K562 (cell line): ENCODE results near the gene NUP133. TPM values are rescaled to one million over a fixed set of nuclear protein-coding genes. Genes with fewer than 3 reads are reported as not detected.

Experiments
- ARHGAP35 ChIP-seq: fragments of 450-650 bp; IDR thresholded peaks from 2 replicates; pipeline ENCODE4 v1.6.1; 2018; ENCODE audit not compliant: partially characterized antibody
- CBX5 ChIP-seq: IDR thresholded peaks from 2 replicates; pipeline ENCODE4 v1.6.1; 2014; ENCODE audit warnings: low read depth, borderline replicate concordance
- COPS2 ChIP-seq: fragments of 450-650 bp; conservative IDR thresholded peaks from 2 replicates; pipeline ENCODE4 v1.6.1; 2016; ENCODE audit warnings: mild to moderate bottlenecking, moderate library complexity
- ETV1 ChIP-seq: fragments of 450-650 bp; conservative IDR thresholded peaks from 2 replicates; pipeline ENCODE4 v1.6.1; 2016; ENCODE audit warnings: missing genetic modification characterization, control low read depth, low read depth, missing compliant biosample characterization
- GTF2E2 ChIP-seq: fragments of 200-800 bp; sonication (Bioruptor generic); IDR thresholded peaks from 2 replicates; pipeline ENCODE4 v1.6.1; 2016; ENCODE audit warnings: missing genetic modification characterization, missing compliant biosample characterization
- HOXB6 ChIP-seq: fragments of 250-450 bp; sonication (Bioruptor Pico); IDR thresholded peaks from 2 replicates; pipeline ENCODE4 v1.5.1; 2022; ENCODE audit warnings: mild to moderate bottlenecking, borderline replicate concordance
- RBFOX2 ChIP-seq: fragments of 200-400 bp; formaldehyde crosslinking; IDR thresholded peaks from 2 replicates; pipeline ENCODE4 v1.6.1; 2017; ENCODE audit warnings: low read depth, mild to moderate bottlenecking, low read length, moderate library complexity
- U2AF1 ChIP-seq: fragments of 200-400 bp; formaldehyde crosslinking; optimal IDR thresholded peaks from 2 replicates; pipeline ENCODE3; 2017; ENCODE audit warnings: mild to moderate bottlenecking, low read depth, low read length, moderate library complexity
- ZBTB1 ChIP-seq: sonication (generic); formaldehyde crosslinking; IDR thresholded peaks from 2 replicates; pipeline ENCODE4 v1.8.1; 2023; ENCODE audit warnings: missing genetic modification reagents, low read depth, mild to moderate bottlenecking, borderline replicate concordance
- ZNF175 ChIP-seq: fragments of 200-800 bp; sonication (Bioruptor generic); IDR thresholded peaks from 2 replicates; pipeline ENCODE4 v1.6.1; 2016; ENCODE audit warnings: low read depth, mild to moderate bottlenecking, missing genetic modification characterization, missing compliant biosample characterization
- ZNF282 ChIP-seq: sonication (generic); formaldehyde crosslinking; IDR thresholded peaks from 2 replicates; pipeline ENCODE4 v1.8.1; 2023; ENCODE audit warnings: missing genetic modification reagents
- polyA plus RNA-seq, 8 experiments: library from polyadenylated mRNA; depleted of rRNA in 4 of 8; stranded (reverse) in 5 of 8; unstranded in 3 of 8; fragments of >200 nt; fragmentation: Nextera tagmentation in 2 of 8; fragmentation: Illumina TruSeq in 1 of 8; extraction: Ambion mirVana in 2 of 8; extraction: Trizol in 1 of 8; gene quantifications; 2 replicates each; pipeline versions ENCODE4 v1.2.1 to v1.2.3, GENCODE V29; 2011 to 2014; ENCODE audit warnings: inconsistent platforms in 1 of 8, missing spikeins in 1 of 8
- total RNA-seq, 7 experiments: library from RNA; depleted of rRNA in 6 of 7; stranded (reverse); fragments of >200 nt in 6 of 7; fragmentation: Illumina TruSeq in 2 of 7; extraction: Trizol in 2 of 7; gene quantifications; 2 replicates each; pipeline versions ENCODE4 v1.2.1 to v1.2.3, GENCODE V29; 2011 to 2021; ENCODE audit warnings: low replicate concordance in 1 of 7
- TF ChIP-seq, protein P1 (sequence below): fragments of 200-600 bp; sonication (generic); IDR thresholded peaks from one replicate; pipeline ENCODE4 v1.6.1; 2012; ENCODE audit warnings: mild to moderate bottlenecking, low read depth, low read length, inconsistent platforms
- TF ChIP-seq, protein P2 (sequence below), 3 experiments: fragments of 200-800 bp in 1 of 3; sonication (Bioruptor generic) in 1 of 3; sonication (generic) in 1 of 3; formaldehyde crosslinking in 1 of 3; IDR thresholded peaks; 2 replicates each; pipeline versions ENCODE4 v1.6.1 to v1.8.0; 2016 to 2022; ENCODE audit warnings: mild to moderate bottlenecking in 2 of 3, missing compliant biosample characterization in 2 of 3, missing genetic modification characterization in 2 of 3, missing genetic modification reagents in 1 of 3
- TF ChIP-seq, protein P3 (sequence below): fragments of 250-450 bp; sonication (Bioruptor Pico); IDR thresholded peaks from 2 replicates; pipeline ENCODE4 v1.8.0; 2022; ENCODE audit warnings: inconsistent platforms

The NUP133 gene
- total and polyA plus RNA-seq, 9 of the 15 experiments (the other 6 are each of a cell fraction or from before 2014, with no cell fraction given), result 21.7 to 85.1 (median 61.3) TPM

DNA sequence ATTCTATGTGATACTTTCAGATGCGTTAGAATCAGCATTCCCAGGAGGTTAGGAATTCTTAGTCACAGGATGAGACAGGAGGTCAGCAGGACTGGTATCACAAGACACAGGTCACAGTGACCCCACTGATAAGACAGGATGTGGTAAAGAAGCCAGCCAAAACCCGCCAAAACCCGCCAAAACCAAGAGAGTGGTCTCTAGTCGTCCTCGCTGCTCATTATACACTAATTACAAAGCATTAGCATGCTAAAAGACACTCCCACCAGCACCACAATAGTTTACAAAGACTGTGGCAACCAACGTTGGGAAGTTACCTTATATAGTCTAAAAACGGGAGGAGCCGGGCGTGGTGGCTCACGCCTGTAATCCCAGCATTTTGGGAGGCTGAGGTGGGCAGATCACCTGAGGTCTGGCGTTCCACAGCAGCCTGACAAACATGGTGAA, 60.3 kb downstream of the NUP133 start (continued):
- TF ChIP-seq ZBTB1 (CRISPR knock-in tag) (peak; percentile 48; the same call in 1 of the 2 replicates), ZNF175 (peak; percentile 73; the same call in 1 of the 2 replicates), GTF2E2 (tag) (0 out of 2 replicates have a peak, but pooled peaks have one; percentile 58), ARHGAP35 (no peak), CBX5 (no peak), HOXB6 (no peak), ZNF282 (CRISPR knock-in tag) (no peak), ETV1 (tag) (peak; percentile 93), COPS2 (no peak), RBFOX2 (no peak), U2AF1 (no peak)
- TF ChIP-seq, protein P1, sequence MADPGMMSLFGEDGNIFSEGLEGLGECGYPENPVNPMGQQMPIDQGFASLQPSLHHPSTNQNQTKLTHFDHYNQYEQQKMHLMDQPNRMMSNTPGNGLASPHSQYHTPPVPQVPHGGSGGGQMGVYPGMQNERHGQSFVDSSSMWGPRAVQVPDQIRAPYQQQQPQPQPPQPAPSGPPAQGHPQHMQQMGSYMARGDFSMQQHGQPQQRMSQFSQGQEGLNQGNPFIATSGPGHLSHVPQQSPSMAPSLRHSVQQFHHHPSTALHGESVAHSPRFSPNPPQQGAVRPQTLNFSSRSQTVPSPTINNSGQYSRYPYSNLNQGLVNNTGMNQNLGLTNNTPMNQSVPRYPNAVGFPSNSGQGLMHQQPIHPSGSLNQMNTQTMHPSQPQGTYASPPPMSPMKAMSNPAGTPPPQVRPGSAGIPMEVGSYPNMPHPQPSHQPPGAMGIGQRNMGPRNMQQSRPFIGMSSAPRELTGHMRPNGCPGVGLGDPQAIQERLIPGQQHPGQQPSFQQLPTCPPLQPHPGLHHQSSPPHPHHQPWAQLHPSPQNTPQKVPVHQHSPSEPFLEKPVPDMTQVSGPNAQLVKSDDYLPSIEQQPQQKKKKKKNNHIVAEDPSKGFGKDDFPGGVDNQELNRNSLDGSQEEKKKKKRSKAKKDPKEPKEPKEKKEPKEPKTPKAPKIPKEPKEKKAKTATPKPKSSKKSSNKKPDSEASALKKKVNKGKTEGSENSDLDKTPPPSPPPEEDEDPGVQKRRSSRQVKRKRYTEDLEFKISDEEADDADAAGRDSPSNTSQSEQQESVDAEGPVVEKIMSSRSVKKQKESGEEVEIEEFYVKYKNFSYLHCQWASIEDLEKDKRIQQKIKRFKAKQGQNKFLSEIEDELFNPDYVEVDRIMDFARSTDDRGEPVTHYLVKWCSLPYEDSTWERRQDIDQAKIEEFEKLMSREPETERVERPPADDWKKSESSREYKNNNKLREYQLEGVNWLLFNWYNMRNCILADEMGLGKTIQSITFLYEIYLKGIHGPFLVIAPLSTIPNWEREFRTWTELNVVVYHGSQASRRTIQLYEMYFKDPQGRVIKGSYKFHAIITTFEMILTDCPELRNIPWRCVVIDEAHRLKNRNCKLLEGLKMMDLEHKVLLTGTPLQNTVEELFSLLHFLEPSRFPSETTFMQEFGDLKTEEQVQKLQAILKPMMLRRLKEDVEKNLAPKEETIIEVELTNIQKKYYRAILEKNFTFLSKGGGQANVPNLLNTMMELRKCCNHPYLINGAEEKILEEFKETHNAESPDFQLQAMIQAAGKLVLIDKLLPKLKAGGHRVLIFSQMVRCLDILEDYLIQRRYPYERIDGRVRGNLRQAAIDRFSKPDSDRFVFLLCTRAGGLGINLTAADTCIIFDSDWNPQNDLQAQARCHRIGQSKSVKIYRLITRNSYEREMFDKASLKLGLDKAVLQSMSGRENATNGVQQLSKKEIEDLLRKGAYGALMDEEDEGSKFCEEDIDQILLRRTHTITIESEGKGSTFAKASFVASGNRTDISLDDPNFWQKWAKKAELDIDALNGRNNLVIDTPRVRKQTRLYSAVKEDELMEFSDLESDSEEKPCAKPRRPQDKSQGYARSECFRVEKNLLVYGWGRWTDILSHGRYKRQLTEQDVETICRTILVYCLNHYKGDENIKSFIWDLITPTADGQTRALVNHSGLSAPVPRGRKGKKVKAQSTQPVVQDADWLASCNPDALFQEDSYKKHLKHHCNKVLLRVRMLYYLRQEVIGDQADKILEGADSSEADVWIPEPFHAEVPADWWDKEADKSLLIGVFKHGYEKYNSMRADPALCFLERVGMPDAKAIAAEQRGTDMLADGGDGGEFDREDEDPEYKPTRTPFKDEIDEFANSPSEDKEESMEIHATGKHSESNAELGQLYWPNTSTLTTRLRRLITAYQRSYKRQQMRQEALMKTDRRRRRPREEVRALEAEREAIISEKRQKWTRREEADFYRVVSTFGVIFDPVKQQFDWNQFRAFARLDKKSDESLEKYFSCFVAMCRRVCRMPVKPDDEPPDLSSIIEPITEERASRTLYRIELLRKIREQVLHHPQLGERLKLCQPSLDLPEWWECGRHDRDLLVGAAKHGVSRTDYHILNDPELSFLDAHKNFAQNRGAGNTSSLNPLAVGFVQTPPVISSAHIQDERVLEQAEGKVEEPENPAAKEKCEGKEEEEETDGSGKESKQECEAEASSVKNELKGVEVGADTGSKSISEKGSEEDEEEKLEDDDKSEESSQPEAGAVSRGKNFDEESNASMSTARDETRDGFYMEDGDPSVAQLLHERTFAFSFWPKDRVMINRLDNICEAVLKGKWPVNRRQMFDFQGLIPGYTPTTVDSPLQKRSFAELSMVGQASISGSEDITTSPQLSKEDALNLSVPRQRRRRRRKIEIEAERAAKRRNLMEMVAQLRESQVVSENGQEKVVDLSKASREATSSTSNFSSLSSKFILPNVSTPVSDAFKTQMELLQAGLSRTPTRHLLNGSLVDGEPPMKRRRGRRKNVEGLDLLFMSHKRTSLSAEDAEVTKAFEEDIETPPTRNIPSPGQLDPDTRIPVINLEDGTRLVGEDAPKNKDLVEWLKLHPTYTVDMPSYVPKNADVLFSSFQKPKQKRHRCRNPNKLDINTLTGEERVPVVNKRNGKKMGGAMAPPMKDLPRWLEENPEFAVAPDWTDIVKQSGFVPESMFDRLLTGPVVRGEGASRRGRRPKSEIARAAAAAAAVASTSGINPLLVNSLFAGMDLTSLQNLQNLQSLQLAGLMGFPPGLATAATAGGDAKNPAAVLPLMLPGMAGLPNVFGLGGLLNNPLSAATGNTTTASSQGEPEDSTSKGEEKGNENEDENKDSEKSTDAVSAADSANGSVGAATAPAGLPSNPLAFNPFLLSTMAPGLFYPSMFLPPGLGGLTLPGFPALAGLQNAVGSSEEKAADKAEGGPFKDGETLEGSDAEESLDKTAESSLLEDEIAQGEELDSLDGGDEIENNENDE, result no peak
- TF ChIP-seq, protein P2, sequence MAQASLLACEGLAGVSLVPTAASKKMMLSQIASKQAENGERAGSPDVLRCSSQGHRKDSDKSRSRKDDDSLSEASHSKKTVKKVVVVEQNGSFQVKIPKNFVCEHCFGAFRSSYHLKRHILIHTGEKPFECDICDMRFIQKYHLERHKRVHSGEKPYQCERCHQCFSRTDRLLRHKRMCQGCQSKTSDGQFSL (CRISPR knock-in tag; IDR thresholded peaks at IDR 0.05), result no peak
- TF ChIP-seq, protein P2 (tag; IDR thresholded peaks at IDR 0.05), result no peak
- TF ChIP-seq, protein P3, sequence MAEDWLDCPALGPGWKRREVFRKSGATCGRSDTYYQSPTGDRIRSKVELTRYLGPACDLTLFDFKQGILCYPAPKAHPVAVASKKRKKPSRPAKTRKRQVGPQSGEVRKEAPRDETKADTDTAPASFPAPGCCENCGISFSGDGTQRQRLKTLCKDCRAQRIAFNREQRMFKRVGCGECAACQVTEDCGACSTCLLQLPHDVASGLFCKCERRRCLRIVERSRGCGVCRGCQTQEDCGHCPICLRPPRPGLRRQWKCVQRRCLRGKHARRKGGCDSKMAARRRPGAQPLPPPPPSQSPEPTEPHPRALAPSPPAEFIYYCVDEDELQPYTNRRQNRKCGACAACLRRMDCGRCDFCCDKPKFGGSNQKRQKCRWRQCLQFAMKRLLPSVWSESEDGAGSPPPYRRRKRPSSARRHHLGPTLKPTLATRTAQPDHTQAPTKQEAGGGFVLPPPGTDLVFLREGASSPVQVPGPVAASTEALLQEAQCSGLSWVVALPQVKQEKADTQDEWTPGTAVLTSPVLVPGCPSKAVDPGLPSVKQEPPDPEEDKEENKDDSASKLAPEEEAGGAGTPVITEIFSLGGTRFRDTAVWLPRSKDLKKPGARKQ (CRISPR knock-in tag), result no peak
